Measurements from ENCODE around the gene IFRD2.
"Not testable (repeated sequence)": the region's sequence is repeated elsewhere in the genome, so short reads cannot be mapped to it uniquely, and the experiment has no call there.

IFRD2 gene

DNA sequence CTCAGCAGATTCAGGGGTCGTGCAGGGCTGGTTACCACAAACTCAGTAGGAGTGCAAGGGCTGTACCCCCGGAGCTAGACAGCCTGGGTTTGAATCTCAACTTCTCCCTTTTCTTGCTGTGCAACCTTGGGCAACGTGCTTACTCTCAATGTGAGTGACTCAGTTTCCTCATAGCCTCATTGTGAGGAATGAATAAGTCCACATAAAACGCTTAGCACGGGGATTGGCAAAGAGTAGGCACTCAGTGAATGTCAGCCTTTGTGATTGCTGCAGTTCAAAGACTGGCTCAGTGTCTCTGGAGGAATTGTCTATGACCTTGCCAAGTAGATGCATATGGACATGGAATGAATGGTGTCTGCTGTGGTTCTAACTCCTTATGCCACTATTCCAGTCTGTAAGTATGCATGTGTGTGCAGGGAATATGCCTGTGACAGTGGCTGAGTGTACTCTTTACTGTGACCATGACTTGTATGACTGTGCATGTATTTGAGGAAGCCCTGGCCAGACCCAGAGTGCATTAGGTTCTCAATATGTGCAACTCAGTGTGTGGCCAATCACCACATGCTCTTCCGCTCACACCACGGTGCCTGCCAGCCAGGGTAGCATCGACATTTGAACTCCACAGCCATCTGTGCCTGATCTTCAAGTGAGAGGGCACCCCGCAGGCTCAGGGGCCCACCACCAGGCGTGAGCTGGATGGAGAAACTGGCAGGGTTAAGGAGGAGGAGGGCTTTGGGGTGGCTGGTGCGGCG is 7.9 kb upstream of the IFRD2 start:
- DNase-seq, result no peak

GRCh38 chr3:50299638-50299928 is 7.4 kb upstream of the IFRD2 start:
- DNase-seq, result no peak

GRCh38 chr3:50298836-50299637 is 6.8 kb upstream of the IFRD2 start, which contains the start of the genes HYAL3 and NAA80:
HYAL3 (minus strand) TSS chr3:50299405; CDS start chr3:50295602, 3,803 bp downstream.
NAA80 (minus strand) TSS chr3:50299405; CDS start chr3:50297463, 1,942 bp downstream.
- peak; percentile 97 to 98 for DNase-seq

- peak in 1 of 2 experiments; percentile 34 for DNase-seq
These were observed 5.9 kb upstream of the IFRD2 start for GRCh38 chr3:50297896-50298725.

- no peak for DNase-seq
These were observed 5.2 kb upstream of the IFRD2 start for GRCh38 chr3:50297384-50297775.

GRCh38 chr3:50296721-50297383 is 4.6 kb upstream of the IFRD2 start:
- DNase-seq, result no peak

DNA sequence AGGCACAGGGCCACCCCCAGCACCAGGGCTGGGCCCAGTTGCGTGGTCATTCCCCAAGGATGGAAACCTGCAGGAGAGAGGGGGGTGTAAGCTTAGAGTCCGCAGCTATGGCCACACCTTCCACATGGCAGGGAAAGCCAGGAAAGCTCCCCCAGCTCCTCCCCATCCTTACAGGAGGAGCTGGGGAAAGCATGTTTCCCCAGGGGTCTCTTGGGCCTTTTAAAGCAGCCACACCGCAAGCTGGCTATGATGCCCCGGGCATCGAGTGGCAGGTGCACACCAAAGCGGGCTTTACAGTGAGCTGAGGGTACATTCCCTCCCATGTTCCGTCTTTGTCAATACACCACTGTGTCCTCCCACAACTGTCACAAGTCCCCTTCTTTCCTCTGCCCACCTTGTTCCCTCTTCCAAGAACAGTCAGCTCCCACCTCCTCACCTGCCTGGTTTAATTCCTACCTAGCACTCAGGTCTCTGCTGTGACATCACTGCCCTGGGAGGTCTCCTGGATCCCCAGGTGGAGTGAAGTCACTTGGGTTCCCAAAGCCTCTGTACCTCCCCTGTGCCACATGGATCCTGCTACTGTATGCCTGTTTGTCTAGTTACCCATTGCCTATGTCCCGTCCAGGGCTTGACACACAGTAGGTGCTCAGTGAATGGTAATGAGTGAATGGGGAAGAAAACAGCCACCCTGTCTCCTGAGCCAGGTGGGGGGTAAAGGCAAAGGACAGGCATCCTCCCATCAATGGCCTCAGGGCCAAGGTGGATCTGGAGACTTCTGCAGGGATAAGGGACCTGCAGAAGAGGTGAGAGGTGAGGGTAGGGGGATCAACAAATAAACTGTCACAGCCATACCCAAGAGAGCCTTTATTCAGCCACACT is 3.6 kb upstream of the IFRD2 start:
- DNase-seq, result no peak

GRCh38 chr3:50294492-50295403 is 2.5 kb upstream of the IFRD2 start:
- no peak for DNase-seq

DNA sequence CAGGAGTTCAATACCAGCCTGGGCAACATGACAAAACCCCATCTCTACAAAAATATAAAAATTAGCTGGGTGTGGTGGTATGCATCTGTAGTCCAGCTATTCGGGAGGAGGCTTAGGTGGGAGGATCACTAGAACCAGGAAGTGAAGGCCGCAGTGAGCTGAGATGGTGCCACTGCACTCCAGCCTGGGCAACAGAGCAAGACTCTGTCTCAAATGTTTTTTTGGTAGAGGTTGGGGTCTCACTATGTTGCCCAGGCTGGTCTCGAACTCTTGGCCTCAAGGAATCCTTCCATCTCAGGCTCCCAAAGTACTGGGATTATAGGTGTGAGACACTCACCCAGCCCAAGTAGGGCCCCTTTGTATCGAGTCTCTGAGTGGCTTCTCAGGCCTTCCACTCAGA is 1.9 kb upstream of the IFRD2 start:
- DNase-seq, result no peak

DNA sequence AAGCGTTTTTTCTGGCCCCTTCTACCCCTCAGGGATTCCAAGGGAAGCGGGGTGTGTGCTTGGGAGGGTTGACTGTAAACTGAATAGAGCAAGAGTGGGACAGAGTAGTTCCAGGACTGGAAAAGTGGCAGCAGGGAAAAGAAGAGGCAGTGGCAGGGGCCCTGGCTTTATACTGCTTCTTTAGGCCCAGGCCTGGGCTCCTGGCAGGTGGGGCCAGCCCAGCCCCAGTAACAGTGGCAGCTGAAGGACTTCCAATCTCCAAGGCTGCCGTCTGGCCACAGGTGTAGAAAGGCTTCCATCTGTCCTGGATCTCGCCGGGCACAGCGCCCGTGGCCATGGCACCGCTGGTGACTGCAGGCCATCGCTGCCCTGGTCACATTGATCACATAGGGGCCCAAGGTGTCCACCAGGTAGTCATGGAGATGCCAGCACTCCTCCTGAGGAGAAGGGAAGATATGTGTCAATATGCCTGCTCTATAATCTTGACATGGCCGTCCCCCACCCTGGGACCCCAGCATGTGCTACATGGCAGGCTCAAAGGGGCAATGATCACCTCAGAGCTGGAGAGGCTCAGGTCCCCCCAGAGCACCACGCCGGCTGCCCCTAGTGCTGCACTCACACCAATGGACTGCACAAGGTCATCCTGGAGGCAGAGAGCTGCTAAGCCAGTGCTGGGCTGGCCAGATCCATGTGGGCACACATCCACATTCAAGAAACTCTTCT is 1.0 kb upstream of the IFRD2 start:
- no peak for DNase-seq

DNA sequence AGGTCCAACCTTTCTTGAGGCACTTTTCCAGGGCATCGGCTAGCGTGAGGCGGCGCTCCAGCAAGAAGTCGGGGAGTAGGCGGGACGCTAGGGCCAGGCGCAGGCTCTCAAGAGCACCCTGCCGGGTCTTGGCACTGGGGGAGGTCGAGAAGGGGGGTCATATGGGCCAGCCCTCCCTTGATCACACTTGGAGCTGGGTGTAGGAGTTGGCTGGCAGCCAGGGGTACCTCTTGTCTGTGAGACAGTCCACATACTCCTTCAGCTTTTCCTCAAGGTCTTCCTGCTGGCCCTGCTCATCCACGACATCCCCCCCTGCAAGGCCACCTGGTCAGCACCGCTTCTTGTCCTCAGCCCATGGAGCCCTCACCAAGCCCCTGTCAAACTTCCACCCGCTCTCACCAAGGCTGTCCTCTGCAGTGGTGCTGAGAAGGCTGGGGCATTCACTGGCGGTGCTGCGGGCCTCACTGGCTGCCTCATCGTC is 2.0 kb downstream of the IFRD2 start:
- DNase-seq, result no peak

GRCh38 chr3:50289130-50289529 is 3.1 kb downstream of the IFRD2 start:
- DNase-seq, result no peak

DNA sequence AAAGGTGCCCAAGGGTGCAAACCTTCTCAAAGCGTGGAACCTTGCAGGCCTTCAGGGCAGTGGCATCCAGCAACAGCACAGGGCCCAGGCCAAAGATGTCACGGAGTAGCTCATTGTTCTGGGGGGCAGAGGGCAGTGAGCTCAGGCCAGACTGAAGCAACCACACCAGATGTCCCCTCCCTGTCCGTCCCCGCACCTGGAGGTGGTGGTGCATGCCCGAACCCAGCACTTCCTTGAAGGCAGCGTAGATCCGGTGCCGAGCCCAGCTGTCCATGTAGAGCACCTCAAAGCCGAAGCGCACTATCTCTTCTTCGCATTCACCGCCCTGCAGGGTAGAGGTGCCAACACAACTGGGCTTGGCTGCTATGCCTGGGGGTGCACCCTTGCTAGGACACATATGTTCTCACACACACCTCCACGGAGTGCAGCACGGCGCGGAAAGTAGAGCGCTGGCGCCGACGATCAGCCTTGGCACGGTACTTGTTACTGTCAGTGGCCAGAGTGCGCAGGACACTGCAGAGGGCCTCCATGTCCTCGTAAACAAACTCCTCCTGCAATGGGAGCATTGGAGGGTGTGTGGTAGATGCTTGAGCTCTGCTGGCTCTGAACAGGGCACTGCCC is 3.7 kb downstream of the IFRD2 start:
- no peak for DNase-seq

- DNase-seq, result no peak
These were observed 5.0 kb downstream of the IFRD2 start for GRCh38 chr3:50287262-50287661.

DNA sequence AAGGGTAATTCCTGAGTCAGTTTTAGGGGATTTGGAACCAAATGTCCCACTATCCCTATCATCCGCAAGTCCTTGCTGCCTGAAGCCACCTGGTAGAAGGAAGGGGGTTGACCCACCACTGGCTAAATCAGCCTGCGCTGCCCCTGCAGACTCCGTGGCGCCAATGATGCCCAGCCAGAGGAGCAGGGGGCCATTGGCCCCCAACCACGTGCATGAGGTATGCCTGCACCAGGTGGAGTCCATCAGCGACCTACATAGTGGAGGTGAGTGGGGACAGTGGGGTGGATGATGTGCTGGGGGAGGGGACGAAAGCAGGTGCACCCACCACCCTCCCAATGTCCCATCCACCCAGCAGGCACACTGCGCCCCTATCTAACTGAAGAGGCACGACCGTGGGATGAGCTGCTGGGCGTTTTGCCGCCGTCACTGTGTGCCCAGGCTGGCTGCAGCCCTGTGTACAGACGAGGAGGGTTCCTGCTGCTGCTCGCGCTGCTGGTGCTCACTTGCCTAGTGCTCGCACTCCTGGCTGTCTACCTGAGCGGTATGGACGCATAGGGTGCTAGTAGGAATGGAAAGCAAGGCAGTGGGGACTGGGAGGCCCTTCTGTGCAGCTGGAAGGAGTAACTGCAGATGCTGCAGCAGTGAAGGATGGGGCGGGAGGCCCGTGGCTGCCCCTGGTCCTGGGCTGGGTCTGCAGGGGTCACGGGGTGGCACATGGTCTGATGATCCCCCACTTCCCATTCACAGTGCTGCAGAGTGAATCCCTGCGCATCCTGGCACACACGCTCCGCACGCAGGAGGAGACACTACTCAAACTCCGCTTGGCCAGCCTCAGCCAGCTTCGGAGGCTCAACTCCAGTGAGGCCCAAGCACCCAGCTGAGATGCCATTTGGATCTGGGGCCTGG is 5.7 kb downstream of the IFRD2 start:
- no peak for DNase-seq

- not testable (repeated sequence) for DNase-seq
These were observed 8.1 kb downstream of the IFRD2 start for GRCh38 chr3:50284121-50284520.

GRCh38 chr3:50279255-50280016 is 12.8 kb downstream of the IFRD2 start:
- no peak for DNase-seq

DNA sequence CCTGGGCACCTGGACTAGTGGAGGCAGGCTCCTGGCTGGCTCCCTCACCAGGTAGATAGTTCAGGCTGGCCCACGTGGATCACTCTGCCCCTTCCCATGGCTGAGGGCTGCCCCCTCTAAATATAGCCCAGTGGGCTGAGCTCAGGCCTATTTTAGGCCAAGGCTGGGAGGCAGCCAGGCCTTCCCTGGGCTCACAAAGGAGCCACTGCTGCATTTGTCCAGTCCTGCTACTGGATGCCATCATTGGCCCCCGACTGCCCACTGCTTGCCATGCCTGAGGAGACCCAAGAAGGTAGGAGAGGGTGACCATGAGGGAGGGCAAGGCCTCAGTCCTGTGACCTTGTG is 13.4 kb downstream of the IFRD2 start, which contains the start of gene LSMEM2:
LSMEM2 (plus strand) TSS at position 208 of the 345 bp plus-strand sequence; CDS start at position 235, 27 bp downstream.
- DNase-seq, result no peak
